Measurements from ENCODE around the gene MRPS15. TPM values are rescaled to one million over a fixed set of nuclear protein-coding genes. Genes with fewer than 3 reads are reported as not detected.
A peak's percentile ranks its signal among the peaks of the same experiment; 100 is the strongest.
"Not testable (repeated sequence)": the region's sequence is repeated elsewhere in the genome, so short reads cannot be mapped to it uniquely, and the experiment has no call there.

The MRPS15 gene
- total and polyA plus RNA-seq, 2 donors from 2014 or later, result 48.1 to 160 TPM

DNA sequence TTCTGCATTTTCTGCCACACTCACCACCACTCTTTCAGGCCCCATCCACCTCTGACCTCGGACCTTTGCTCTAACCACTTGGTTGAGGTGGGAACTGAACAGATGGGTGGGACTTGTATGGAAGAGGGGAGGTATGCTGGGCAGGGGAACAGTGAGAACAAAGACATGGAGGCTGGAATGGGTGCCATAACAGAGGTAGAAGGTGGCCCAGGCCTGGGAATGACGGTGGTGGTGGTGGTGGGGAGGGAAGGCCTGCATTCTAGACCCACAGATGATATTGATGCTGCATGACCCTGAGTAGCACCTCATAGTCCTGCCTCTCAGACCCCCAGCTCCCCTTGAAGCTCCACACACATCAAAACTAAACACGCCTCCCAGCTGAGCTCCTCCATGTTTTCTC, 23.7 kb upstream of the MRPS15 start:
- H3K27ac ChIP-seq (ENCODE audit: low read depth in 2 of 2, low read length in 2 of 2), result no peak overlapping the region
- H3K9ac ChIP-seq (ENCODE audit: low read length in 3 of 3), result no peak overlapping the region
- intact Hi-C loops (cut with DNase I), result no loop called here
- H3K4me3 ChIP-seq (ENCODE audit: low read length in 3 of 3), result no peak overlapping the region
- H3K36me3 ChIP-seq (ENCODE audit: control insufficient read depth in 2 of 3, insufficient read depth in 3 of 3, low read length in 3 of 3), result no peaks in the 10 kb centered on the region
- H3K4me1 ChIP-seq (ENCODE audit: control insufficient read depth in 2 of 3, insufficient read depth in 2 of 3, low read depth in 1 of 3, low read length in 3 of 3), result peaks cover 0 to 2% (median 0%) of the 10 kb centered on the region in 3 donors
- H3K9me3 ChIP-seq (ENCODE audit: control insufficient read depth in 2 of 3, insufficient read depth in 1 of 3, low read length in 3 of 3), result no peaks in the 10 kb centered on the region
- DNase-seq (no peak), FAIRE-seq (no peak)
- TF ChIP-seq, protein P1, sequence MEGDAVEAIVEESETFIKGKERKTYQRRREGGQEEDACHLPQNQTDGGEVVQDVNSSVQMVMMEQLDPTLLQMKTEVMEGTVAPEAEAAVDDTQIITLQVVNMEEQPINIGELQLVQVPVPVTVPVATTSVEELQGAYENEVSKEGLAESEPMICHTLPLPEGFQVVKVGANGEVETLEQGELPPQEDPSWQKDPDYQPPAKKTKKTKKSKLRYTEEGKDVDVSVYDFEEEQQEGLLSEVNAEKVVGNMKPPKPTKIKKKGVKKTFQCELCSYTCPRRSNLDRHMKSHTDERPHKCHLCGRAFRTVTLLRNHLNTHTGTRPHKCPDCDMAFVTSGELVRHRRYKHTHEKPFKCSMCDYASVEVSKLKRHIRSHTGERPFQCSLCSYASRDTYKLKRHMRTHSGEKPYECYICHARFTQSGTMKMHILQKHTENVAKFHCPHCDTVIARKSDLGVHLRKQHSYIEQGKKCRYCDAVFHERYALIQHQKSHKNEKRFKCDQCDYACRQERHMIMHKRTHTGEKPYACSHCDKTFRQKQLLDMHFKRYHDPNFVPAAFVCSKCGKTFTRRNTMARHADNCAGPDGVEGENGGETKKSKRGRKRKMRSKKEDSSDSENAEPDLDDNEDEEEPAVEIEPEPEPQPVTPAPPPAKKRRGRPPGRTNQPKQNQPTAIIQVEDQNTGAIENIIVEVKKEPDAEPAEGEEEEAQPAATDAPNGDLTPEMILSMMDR (IDR thresholded peaks at IDR 0.05; ENCODE audit: borderline replicate concordance, extremely low read depth, insufficient read depth), result no peak
- H3K27me3 ChIP-seq (ENCODE audit: control insufficient read depth, insufficient read depth, low read length), result no peaks in the 10 kb centered on the region

DNA sequence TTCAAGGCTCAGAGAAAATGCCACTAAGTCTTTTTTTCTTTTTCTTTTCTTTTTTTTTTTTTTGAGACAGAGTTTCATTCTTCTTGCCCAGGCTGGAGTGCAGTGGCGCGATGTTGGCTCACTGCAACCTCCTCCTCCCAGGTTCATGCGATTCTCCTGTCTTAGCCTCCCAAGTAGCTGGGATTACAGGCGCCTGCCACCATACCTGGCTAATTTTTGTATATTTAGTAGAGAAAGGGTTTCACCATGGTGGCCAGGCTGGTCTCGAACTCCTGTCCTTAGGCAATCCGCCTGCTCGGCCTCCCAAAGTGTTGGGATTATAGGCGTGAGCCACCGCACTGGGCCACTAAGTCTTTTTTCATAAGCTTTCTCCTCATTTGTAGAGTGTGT, 23.1 kb upstream of the MRPS15 start:
- H3K4me3 ChIP-seq (ENCODE audit: low read length in 3 of 3); H3K27ac ChIP-seq (ENCODE audit: low read depth in 2 of 2, low read length in 2 of 2); H3K9ac ChIP-seq (ENCODE audit: low read length in 3 of 3); FAIRE-seq; H3K9me3 ChIP-seq (ENCODE audit: control insufficient read depth in 2 of 3, insufficient read depth in 1 of 3, low read length in 3 of 3); H3K36me3 ChIP-seq (ENCODE audit: control insufficient read depth in 2 of 3, insufficient read depth in 3 of 3, low read length in 3 of 3); DNase-seq; intact Hi-C loops (cut with DNase I); H3K27me3 ChIP-seq (ENCODE audit: control insufficient read depth, insufficient read depth, low read length); H3K4me1 ChIP-seq (ENCODE audit: control insufficient read depth in 2 of 3, insufficient read depth in 2 of 3, low read depth in 1 of 3, low read length in 3 of 3): not testable (repeated sequence)

DNA sequence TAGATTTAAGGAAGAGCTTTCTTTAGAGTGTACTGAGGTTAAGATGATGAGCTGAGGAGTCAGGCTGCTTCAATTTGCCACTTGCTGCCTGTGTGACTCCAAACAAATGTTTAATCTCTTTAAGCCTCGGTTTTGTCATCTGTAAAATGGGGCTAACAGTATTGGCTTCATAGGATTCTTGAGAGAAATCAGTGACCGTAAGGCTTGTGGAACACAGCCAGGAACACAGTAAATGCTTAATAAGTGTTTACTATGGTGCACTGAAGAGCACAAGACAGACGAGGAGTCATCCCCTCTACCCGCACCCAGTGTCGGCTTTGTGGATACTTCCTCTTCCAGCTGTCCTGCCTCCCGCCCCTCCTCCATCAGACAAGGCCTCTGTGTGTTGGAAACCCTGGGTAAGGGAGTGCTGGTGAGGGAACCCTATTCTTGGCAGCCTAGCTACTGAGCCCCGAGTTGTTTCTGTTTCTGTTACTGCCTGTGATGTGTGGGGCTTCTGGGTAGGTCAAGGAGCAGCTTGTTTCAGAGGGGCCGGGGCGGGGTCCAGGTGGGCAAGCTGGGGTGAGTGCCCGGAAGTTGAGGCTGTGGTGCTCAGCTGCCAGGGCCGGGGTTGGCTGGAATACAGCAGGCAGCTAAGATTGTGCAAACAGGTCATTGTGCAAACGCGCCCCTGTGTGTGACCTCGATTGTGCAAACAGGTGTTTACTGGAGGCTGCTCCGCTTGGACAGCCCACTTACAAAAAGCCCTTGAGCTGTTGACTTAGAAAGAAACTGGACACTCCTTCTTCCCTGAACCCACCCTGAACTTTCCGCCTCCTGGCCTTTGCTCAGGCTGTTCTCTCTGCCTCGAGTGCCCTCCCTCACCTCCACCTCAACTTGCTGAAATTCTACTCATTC, 22.5 kb upstream of the MRPS15 start:
- no peak overlapping the region for H3K9ac ChIP-seq (ENCODE audit: low read length in 3 of 3)
- H3K27ac ChIP-seq (ENCODE audit: low read depth in 2 of 2, low read length in 2 of 2), result peak overlapping the region in 1 of 2 donors; percentile 37
- TF ChIP-seq, protein P1 (IDR thresholded peaks at IDR 0.05; ENCODE audit: borderline replicate concordance, extremely low read depth, insufficient read depth), result no peak
- peaks cover 0 to 2% (median 0%) of the 10 kb centered on the region in 3 donors for H3K4me1 ChIP-seq (ENCODE audit: control insufficient read depth in 2 of 3, insufficient read depth in 2 of 3, low read depth in 1 of 3, low read length in 3 of 3)
- FAIRE-seq, result no peak
- H3K4me3 ChIP-seq (ENCODE audit: low read length in 3 of 3), result no peak overlapping the region
- peak; percentile 60 to 91 (median 70) for DNase-seq
- intact Hi-C loops (cut with DNase I), result no loop called here
- H3K9me3 ChIP-seq (ENCODE audit: control insufficient read depth in 2 of 3, insufficient read depth in 1 of 3, low read length in 3 of 3), result no peaks in the 10 kb centered on the region
- no peaks in the 10 kb centered on the region for H3K36me3 ChIP-seq (ENCODE audit: control insufficient read depth in 2 of 3, insufficient read depth in 3 of 3, low read length in 3 of 3)
- no peaks in the 10 kb centered on the region for H3K27me3 ChIP-seq (ENCODE audit: control insufficient read depth, insufficient read depth, low read length)

DNA sequence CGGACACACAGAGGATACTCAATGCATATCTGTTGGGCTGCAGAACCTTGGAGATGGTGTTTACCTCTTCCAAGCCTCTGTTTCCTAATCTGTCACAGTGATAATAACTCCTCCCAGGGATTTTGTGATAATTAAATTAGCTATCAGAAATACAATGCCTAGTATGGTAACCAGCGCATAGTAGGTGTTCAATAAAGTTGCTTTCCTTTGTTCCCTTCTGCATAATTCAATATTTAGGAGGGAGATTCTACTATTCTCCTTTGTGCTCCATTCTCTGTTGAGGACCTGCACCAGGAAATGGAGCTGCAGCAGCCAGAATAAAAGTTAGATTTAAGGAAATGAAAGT, 21.9 kb upstream of the MRPS15 start:
- intact Hi-C loops (cut with DNase I), result no loop called here
- FAIRE-seq, result no peak
- no peaks in the 10 kb centered on the region for H3K9me3 ChIP-seq (ENCODE audit: control insufficient read depth in 2 of 3, insufficient read depth in 1 of 3, low read length in 3 of 3)

More for the DNA sequence above, 21.9 kb upstream of the MRPS15 start:
- Histone ChIP-seq H3K4me1 (ENCODE audit: control insufficient read depth in 2 of 3, insufficient read depth in 2 of 3, low read depth in 1 of 3, low read length in 3 of 3) (peaks cover 0 to 2% (median 0%) of the 10 kb centered on the region in 3 donors), H3K4me3 (ENCODE audit: low read length in 3 of 3) (no peak overlapping the region), H3K27me3 (ENCODE audit: control insufficient read depth, insufficient read depth, low read length) (no peaks in the 10 kb centered on the region), H3K36me3 (ENCODE audit: control insufficient read depth in 2 of 3, insufficient read depth in 3 of 3, low read length in 3 of 3) (no peaks in the 10 kb centered on the region), H3K9ac (ENCODE audit: low read length in 3 of 3) (no peak overlapping the region), H3K27ac (ENCODE audit: low read depth in 2 of 2, low read length in 2 of 2) (no peak overlapping the region)
- TF ChIP-seq, protein P1 (IDR thresholded peaks at IDR 0.05; ENCODE audit: borderline replicate concordance, extremely low read depth, insufficient read depth), result no peak
- DNase-seq, result no peak

Data from kidney (tissue), 14 donors.